ENCODE data around the gene STX2. TPM values are rescaled to one million over a fixed set of nuclear protein-coding genes. Genes with fewer than 3 reads are reported as not detected.

Gene STX2
- total RNA-seq, 4 donors from 2014 or later, result 5.3 to 115 (median 9.0) TPM

- DNase-seq, result no peak
- Histone ChIP-seq H3K9me3 (no peaks in the 10 kb centered on the region), H3K4me3 (no peak overlapping the region), H3K36me3 (no peaks in the 10 kb centered on the region), H3K27ac (no peak overlapping the region), H3K4me1 (no peaks in the 10 kb centered on the region), H3K27me3 (no peaks in the 10 kb centered on the region)
- no peak for TF ChIP-seq POLR2A (IDR thresholded peaks at IDR 0.05)
- TF ChIP-seq, protein P1, sequence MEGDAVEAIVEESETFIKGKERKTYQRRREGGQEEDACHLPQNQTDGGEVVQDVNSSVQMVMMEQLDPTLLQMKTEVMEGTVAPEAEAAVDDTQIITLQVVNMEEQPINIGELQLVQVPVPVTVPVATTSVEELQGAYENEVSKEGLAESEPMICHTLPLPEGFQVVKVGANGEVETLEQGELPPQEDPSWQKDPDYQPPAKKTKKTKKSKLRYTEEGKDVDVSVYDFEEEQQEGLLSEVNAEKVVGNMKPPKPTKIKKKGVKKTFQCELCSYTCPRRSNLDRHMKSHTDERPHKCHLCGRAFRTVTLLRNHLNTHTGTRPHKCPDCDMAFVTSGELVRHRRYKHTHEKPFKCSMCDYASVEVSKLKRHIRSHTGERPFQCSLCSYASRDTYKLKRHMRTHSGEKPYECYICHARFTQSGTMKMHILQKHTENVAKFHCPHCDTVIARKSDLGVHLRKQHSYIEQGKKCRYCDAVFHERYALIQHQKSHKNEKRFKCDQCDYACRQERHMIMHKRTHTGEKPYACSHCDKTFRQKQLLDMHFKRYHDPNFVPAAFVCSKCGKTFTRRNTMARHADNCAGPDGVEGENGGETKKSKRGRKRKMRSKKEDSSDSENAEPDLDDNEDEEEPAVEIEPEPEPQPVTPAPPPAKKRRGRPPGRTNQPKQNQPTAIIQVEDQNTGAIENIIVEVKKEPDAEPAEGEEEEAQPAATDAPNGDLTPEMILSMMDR (IDR thresholded peaks at IDR 0.05), result no peak
Observed at GRCh38 chr12:130766470-130766869, 72.6 kb downstream of the STX2 start.

- Histone ChIP-seq H3K36me3 (no peaks in the 10 kb centered on the region), H3K4me3 (no peak overlapping the region), H3K4me1 (no peaks in the 10 kb centered on the region), H3K27ac (no peak overlapping the region), H3K9me3 (no peaks in the 10 kb centered on the region), H3K27me3 (no peaks in the 10 kb centered on the region)
- no peak for DNase-seq
- TF ChIP-seq, protein P1 (IDR thresholded peaks at IDR 0.05), result no peak
- no peak for TF ChIP-seq POLR2A (IDR thresholded peaks at IDR 0.05)
Observed at GRCh38 chr12:130765186-130765659, 73.8 kb downstream of the STX2 start.

- TF ChIP-seq POLR2A (IDR thresholded peaks at IDR 0.05), result no peak
- TF ChIP-seq, protein P1 (IDR thresholded peaks at IDR 0.05), result no peak
- Histone ChIP-seq H3K9me3 (no peaks in the 10 kb centered on the region), H3K27ac (no peak overlapping the region), H3K4me3 (no peak overlapping the region), H3K27me3 (no peaks in the 10 kb centered on the region), H3K36me3 (no peaks in the 10 kb centered on the region), H3K4me1 (no peaks in the 10 kb centered on the region)
- no peak for DNase-seq
Observed at GRCh38 chr12:130764475-130765185, 74.4 kb downstream of the STX2 start.

DNA sequence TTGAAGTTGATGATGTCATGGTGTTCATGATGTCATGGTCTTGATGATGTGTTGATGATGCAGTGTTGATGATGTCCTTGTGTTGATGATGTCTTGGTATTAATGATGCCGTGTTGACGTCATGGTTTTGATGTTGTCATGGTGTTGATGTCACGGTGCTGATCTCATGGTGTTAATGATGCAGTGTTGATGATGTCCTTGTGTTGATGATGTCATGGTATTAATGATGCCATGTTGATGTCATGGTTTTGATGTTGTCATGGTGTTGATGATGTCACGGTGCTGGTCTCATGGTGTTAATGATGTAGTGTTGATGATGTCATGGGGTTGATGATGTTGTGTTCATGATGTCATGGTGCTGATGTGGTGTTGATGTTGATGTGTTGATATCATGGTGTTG lies 75.0 kb downstream of the STX2 start:
- Histone ChIP-seq H3K27me3 (no peaks in the 10 kb centered on the region), H3K27ac (no peak overlapping the region), H3K4me1 (no peaks in the 10 kb centered on the region), H3K4me3 (no peak overlapping the region), H3K36me3 (no peaks in the 10 kb centered on the region), H3K9me3 (no peaks in the 10 kb centered on the region)
- DNase-seq, result no peak
- TF ChIP-seq POLR2A (IDR thresholded peaks at IDR 0.05), result no peak
- TF ChIP-seq, protein P1 (IDR thresholded peaks at IDR 0.05), result no peak

- no peaks in the 10 kb centered on the region for H3K27me3 ChIP-seq
- DNase-seq, result no peak
- no peak overlapping the region for H3K27ac ChIP-seq
- no peaks in the 10 kb centered on the region for H3K36me3 ChIP-seq
- no peaks in the 10 kb centered on the region for H3K4me1 ChIP-seq
- TF ChIP-seq, protein P1 (IDR thresholded peaks at IDR 0.05), result no peak
- TF ChIP-seq POLR2A (IDR thresholded peaks at IDR 0.05), result no peak
- no peaks in the 10 kb centered on the region for H3K9me3 ChIP-seq
- no peak overlapping the region for H3K4me3 ChIP-seq
Observed at GRCh38 chr12:130762319-130762675, 76.8 kb downstream of the STX2 start.
